GM18870 (cell line): ENCODE results near the gene UBR7.

Experiments used
- ATAC-seq: cut with Tn5 transposase; IDR thresholded peaks from one replicate; pipeline ENCODE4 v1.9.1; 2021; ENCODE audit warnings: moderate library complexity; ENCODE audit not compliant: unreplicated experiment

Gene UBR7

GRCh38 chr14:93249128-93249831 lies 42.2 kb downstream of the UBR7 start:
- ATAC-seq, result no peak

- no peak for ATAC-seq
These were observed 55.4 kb downstream of the UBR7 start for GRCh38 chr14:93262446-93262845.

- ATAC-seq, result no peak
These were observed 56.4 kb downstream of the UBR7 start for GRCh38 chr14:93263416-93263815.

- ATAC-seq, result no peak
These were observed 59.1 kb downstream of the UBR7 start for GRCh38 chr14:93266127-93266526.

- ATAC-seq, result no peak
These were observed 60.2 kb downstream of the UBR7 start for GRCh38 chr14:93267149-93267711.

- ATAC-seq, result no peak
These were observed 61.4 kb downstream of the UBR7 start for GRCh38 chr14:93268406-93268805.

- no peak for ATAC-seq
These were observed 62.4 kb downstream of the UBR7 start for GRCh38 chr14:93269341-93270068.

GRCh38 chr14:93271111-93271510 lies 64.1 kb downstream of the UBR7 start:
- ATAC-seq, result no peak

GRCh38 chr14:93274055-93274806 lies 67.2 kb downstream of the UBR7 start:
- ATAC-seq, result no peak

GRCh38 chr14:93276031-93276716 lies 69.1 kb downstream of the UBR7 start:
- no peak for ATAC-seq
